Measurements from ENCODE around the gene ENPP4.

DNA sequence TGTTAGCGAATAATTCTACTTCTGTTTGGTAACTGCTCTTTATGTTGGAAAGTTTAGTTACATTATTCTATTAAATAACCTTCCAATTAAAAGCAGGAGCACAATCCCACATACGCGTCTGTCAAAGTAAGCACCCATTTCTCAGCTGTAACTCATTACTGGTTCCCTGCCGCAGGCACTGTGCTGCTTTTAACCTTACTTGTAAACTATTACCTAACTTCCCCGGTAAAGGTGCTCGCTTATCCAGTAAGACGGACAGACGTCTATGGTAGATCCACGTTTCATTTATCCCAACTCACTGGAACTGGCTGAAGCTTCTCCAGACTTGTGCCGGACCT is 529 bp upstream of the ENPP4 start:
- no peak for TF ChIP-seq POLR2A (IDR thresholded peaks at IDR 0.05)
- TF ChIP-seq, protein P1, sequence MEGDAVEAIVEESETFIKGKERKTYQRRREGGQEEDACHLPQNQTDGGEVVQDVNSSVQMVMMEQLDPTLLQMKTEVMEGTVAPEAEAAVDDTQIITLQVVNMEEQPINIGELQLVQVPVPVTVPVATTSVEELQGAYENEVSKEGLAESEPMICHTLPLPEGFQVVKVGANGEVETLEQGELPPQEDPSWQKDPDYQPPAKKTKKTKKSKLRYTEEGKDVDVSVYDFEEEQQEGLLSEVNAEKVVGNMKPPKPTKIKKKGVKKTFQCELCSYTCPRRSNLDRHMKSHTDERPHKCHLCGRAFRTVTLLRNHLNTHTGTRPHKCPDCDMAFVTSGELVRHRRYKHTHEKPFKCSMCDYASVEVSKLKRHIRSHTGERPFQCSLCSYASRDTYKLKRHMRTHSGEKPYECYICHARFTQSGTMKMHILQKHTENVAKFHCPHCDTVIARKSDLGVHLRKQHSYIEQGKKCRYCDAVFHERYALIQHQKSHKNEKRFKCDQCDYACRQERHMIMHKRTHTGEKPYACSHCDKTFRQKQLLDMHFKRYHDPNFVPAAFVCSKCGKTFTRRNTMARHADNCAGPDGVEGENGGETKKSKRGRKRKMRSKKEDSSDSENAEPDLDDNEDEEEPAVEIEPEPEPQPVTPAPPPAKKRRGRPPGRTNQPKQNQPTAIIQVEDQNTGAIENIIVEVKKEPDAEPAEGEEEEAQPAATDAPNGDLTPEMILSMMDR (IDR thresholded peaks at IDR 0.05), result no peak
- no peak for TF ChIP-seq EP300 (IDR thresholded peaks at IDR 0.05)
